GM19238 (cell line): ENCODE data around the gene SOCS2.
"Not testable (repeated sequence)": the region's sequence is repeated elsewhere in the genome, so short reads cannot be mapped to it uniquely, and the experiment has no call there.

Source experiments
- DNase-seq: peaks from one replicate; pipeline ENCODE4 v3.0.0; 2011; ENCODE audit warnings: low spot score; ENCODE audit not compliant: insufficient read length

SOCS2 gene

DNA sequence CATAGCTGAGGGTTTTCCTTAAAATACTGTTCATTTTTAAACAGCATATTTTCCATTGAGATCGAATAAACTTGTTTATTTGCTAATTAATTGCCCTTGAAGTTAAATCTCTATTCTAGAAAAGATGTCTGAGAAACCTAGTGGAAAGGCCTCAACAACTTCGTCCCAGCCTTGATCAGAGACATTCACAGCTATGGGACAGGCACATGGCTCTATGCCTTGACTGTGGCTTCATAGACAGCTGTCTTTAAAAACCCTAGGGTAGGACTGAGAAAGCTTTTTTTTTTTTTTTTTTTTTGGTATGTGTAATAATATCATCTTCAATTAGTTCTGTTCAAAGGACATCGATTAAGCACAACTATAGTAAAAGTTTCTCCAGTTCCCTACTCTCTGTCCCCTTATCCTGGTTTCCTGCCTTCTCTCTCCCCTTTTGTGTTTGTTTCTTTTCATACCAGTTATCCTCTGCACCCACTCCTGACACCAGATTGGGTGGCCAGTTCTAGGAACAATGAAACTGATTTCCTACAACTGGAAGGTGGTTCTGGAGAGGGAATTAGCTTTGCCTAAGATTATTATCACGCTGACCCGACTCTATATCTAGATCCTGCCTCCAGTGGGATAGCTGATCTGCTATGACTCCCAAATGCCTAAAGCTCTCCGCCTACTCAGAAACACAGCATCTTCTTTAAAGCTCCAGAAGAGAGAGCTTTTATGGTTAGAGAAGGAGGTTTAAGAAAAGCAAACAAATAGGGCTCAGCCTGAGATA lies 20.3 kb downstream of the SOCS2 start:
- DNase-seq: no peak

GRCh38 chr12:93593843-93594242 lies 21.4 kb downstream of the SOCS2 start:
- DNase-seq: no peak

- DNase-seq: no peak
These were observed 22.4 kb downstream of the SOCS2 start for GRCh38 chr12:93594766-93595311.

GRCh38 chr12:93595351-93595750 lies 22.9 kb downstream of the SOCS2 start:
- no peak for DNase-seq

GRCh38 chr12:93597608-93598007 lies 25.1 kb downstream of the SOCS2 start:
- no peak for DNase-seq

GRCh38 chr12:93599192-93599591 lies 26.7 kb downstream of the SOCS2 start:
- DNase-seq: no peak

DNA sequence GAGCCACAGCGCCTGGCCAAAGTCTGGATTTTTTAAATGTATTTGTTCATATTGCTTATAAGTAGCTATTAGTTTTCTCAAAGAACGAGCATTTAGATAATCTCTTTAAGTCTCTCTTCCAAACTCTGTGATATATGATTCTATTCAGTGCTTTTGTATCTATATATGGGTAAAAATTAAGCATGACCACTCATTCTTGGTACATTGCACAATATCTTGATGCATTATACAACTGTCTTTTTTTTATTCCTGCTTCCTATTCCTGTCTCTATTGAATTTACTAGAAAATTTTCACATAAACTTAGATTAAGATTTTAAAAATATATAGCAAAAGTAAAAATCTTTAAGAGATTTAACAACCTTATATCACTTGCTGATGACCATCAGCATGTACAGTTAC lies 29.1 kb downstream of the SOCS2 start:
- DNase-seq: no peak

GRCh38 chr12:93602897-93603668 lies 30.6 kb downstream of the SOCS2 start:
- DNase-seq: no peak

- no peak for DNase-seq
These were observed 31.3 kb downstream of the SOCS2 start for GRCh38 chr12:93603762-93604161.

DNA sequence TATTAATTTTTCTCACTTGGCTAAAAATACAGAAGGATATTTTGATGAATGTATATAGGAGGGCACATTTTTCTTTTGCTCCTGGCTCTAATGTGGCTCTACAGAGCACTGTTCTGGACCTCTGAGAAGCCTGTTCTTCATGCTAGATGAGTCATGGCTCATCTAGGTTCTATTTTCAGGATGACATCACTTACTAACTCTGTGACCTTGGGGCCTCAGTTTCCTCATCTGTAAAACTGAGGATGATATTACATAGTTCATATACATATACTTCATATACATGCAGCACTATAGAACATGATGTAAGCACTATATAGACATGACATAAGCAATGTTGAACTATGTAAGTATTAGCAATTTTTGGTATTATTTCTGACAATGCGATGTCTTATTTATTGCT lies 35.8 kb downstream of the SOCS2 start:
- no peak for DNase-seq

DNA sequence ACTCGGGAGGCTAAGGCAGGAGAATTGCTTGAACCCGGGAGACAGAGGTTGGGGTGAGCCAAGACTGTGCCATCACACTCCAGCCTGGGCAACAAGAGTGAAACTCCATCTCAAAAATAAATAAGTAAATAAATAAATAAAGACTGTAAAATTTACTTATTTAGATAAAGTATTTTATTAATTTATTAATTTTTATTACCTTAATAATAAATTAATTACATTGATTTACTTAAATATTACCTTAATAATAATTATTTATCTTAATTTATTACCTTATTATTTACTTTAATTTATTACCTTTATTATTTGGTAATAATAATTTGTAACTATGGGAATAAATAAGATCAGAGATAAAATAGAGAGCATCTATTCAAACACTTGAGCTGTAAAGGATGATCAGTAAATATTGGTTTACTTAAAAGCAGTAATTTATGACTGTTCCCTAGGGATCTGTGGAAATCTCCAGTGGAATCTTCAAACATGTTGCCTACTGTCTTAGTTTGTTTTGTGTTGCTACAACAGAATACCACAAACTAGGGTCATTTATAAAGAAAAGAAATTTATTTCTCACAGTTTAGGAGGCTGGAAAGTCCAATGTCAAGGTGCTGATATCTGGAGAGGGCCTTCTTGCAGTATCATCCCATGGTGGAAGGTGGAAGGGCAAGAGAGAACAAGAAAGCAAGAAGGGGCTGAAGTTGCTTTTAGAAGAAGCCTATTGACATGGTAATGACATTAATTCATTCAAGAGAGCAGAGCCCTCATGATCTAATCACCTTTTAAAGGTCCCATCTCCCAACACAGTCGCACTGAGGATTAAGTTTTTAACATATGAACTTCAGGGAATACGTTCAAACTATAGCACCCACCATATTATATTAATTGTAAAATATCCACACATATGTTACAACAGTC lies 37.1 kb downstream of the SOCS2 start:
- DNase-seq: no peak

- DNase-seq: no peak
These were observed 40.3 kb downstream of the SOCS2 start for GRCh38 chr12:93612776-93613175.

DNA sequence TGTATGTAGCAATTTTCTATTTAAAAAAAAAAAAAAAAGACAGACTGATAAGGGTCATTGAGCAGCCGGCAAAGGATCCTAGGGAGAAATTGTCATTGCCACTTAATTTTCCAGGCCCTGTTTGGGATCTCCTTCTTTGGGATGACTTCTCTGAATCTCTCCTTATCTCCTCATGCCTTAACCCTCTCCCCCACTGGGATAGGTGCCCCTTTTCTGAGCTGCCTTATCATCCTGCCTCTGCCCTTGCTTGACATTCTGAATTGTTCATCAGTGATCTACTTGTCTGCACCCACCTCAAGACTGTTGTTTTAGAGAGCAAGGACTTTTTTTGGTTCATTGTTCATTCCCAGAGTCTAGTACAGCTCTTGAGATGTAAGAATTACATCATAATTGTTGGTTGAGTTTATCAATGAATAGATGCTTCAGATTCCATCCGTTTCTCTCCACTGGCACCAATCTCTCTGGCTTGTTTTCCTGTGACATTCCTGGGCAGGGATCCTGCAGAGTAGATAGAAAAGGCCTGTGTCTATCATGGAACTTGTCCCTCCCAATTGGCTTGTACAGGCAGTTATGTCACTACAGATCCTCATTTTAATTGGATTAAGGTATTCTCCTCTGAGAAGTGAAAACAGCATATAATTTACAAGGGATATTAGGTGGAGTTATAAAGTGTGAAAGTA lies 42.6 kb downstream of the SOCS2 start:
- DNase-seq: no peak

DNA sequence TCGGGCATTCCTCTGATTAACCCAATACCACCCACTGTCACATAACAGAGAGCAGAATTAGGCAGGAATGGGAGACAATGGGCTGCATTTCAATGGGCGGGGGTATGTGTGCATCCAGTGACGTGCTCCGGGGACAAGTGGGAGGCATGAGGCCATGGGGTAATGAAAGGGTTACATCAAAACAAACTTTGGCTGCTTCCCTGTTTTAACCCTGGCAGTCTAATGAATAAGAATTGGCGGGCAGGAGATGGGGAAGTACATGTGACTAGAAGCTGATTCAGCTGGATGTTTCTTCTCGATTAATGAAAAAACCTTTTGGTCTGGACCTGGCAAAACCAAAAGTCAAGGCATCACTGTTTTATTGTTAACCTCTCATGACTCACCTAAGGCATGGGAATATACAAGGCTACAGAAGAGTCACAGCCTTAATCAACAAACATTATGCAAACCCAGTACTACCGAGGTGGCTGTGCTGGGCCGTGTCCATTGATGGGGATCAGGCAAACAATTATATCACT lies 44.2 kb downstream of the SOCS2 start:
- DNase-seq: no peak

- no peak for DNase-seq
These were observed 46.5 kb downstream of the SOCS2 start for GRCh38 chr12:93618891-93619410.

- DNase-seq: no peak
These were observed 49.5 kb downstream of the SOCS2 start for GRCh38 chr12:93621986-93622385.

DNA sequence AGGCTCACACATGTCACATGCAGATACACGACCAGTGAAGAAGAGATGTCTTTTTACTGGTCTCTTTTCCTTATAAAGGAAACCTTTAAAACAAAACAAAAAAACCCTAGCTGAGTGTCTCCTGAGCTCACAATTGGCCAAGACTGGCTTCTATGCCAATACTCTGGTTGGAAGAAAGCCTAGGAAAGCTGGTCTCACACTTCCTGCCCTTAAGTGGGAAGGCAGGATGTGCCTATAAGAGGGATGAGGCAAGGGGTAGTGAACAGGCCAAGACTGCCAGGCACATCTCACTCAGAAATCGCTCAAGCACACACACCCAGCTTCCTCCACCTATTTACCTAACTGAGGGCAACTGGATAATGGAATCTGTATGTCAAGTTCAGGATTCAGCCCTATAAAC lies 50.0 kb downstream of the SOCS2 start:
- no peak for DNase-seq

DNA sequence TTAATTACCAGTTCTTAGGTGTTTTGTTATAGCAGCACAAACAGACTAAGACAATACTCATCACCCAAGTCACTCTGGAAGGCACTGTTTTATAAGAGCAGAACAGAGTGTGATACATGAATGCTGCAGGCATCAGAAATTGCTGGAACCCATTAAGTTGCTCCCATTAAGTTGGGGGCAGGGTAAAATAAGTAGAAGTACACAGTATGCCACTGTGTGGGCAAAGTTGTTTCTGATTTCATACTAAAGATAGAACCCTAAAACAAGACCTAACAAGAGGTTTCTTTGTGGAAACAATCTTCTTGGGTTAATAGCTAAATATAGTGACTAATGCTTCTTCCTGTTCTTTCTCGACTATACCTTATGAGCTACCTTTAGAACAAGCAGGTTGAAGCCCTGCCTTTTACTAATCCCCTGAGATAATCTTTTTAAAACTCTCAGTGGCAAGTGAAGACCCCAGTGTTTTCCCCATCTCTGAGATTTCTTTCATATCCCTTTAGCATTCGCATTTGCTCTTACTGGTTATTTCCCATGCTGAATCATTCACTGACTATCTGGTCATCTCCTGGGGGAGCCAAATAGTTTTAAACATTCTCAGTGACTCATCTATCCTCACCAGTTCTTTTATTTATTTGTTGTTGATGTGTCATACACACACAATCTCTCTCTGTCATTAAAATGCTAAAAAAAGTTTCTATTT lies 52.3 kb downstream of the SOCS2 start:
- DNase-seq: no peak

DNA sequence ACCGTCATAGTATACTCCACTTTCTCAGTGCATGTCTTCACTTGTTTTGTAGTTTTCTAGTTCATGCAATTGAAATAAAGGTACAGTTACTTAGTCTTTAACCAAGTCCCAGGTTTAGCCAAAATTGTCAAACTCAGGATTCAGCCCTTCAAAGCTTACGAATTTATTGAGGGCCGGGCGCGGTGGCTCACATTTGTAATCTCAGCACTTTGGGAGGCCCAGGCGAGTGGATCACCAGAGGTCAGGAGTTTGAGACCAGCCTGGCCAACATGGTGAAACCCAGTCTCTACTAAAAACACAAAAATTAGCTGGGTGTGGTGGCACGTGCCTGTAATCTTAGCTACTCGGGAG lies 52.8 kb downstream of the SOCS2 start:
- not testable (repeated sequence) for DNase-seq

DNA sequence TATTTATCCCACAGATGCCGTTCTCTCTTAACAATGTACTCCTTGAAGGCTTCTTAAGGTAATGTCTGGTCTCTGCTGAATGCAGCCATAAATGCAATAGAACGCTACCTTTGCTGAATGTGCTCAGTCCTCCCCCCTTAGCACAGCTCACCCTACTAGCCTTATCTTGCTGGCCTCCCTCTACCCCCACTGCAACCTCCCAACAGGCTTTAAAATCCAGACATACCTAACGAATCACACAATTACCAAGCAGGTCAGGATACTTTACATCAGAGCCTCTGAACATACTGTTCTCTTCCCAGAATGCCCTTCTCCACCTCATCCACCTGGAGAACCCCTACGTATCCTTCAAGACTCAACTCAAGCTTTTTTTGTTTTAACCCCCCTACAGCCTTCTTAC lies 53.7 kb downstream of the SOCS2 start:
- DNase-seq: no peak
